NCI-H69 (cell line): ENCODE measurements around the gene HOXB6.
A peak's percentile ranks its signal among the peaks of the same experiment; 100 is the strongest.

ENCODE experiments used
- DNase-seq: peaks from one replicate; lab custom pipeline; 2025; lab: John Stamatoyannopoulos, UW

HOXB6 gene

DNA sequence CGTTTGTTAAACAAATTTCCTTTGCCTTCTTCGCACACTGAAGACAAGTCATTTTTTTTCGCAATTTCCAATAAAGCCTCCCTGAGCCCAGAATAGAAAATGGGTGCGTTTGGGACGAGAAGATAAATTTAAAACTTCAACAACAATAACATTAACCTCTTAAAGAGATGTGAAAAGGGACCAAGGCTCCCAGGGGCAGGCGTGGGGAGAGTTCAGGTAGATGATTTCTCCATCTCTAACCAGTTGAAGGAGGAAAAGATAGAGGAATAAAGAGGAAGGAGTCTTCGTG lies 25.4 kb downstream of the HOXB6 start:
- no peak for DNase-seq

GRCh38 chr17:48578616-48579470 lies 25.9 kb downstream of the HOXB6 start:
- no peak for DNase-seq

GRCh38 chr17:48577946-48578615 lies 26.7 kb downstream of the HOXB6 start, which contains the start of gene HOXB4:
TSS of gene HOXB4 (minus strand) at chr17:48578350. CDS start at chr17:48578319, 31 bp downstream.
- peak; percentile 82 for DNase-seq

DNA sequence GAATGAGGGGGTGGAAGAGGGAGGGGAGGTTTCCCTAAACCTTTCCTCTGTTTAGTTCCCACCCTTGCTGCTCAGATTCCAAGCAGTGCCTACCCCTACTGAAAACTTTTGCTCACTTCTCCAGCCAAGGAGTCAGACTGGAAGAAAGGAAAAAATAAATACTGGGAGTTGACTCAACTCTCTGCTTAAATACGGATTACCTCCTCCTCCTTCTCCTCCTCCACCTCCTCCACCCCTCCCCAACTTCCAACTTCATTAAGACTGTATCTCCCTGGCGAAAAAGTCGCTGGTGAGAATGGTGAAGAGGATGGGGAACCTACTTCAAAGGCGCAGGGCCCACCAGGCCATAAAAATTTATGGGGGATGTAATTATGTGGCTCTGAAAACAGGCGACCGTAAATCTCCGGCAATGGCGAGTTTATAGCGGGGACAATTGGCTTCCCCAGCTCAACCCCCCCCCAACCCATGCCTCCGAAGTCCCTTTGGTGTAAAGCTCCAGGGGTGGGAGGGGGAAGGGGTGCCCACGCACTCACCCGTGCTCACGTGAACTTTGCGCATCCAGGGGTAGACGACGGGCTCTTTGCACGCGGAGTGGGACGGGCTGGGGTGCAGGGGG lies 27.3 kb downstream of the HOXB6 start:
- DNase-seq = peak; percentile 88

DNA sequence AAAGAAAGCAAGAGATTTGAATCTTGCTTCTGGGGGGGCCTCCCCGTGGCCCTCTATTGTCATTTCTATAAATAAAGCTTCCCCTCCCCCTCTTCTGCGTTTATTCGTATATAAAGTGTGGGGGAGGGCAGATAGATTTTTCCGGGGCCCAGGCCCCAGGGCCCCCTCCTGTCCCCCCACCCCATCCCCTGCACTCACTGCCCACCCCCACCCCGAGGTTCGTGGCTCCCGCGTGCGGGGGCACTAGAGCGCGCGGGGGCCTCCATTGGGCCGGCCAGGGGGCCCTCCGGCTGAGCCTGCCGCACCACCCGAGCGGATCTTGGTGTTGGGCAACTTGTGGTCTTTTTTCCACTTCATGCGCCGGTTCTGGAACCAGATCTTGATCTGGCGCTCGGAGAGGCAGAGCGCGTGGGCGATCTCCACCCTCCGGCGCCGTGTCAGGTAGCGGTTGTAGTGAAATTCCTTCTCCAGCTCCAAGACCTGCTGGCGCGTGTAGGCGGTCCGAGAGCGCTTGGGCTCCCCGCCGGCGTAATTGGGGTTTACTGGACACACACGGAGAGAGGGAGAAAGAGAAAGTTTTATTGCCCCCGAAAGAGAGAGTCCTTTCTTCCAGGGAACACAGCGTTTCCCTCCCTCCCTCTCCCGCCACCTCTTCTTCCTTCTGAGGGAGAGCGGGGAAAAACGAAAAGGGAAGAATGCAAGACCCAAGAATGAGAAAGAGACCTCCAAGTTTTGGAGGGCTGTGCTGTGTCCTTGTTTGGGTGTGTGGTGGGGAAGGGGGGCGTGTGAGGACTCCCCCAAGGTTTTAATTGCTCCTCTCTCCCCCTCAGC lies 28.1 kb downstream of the HOXB6 start:
- DNase-seq = peak; percentile 81

- peak; percentile 61 for DNase-seq
Observed at GRCh38 chr17:48575673-48576478, 28.9 kb downstream of the HOXB6 start.

GRCh38 chr17:48575066-48575582 lies 29.7 kb downstream of the HOXB6 start:
- DNase-seq = peak; percentile 90

GRCh38 chr17:48574505-48575065 lies 30.2 kb downstream of the HOXB6 start:
- no peak for DNase-seq

- peak; percentile 50 for DNase-seq
Observed at GRCh38 chr17:48571826-48572417, 32.9 kb downstream of the HOXB6 start.

DNA sequence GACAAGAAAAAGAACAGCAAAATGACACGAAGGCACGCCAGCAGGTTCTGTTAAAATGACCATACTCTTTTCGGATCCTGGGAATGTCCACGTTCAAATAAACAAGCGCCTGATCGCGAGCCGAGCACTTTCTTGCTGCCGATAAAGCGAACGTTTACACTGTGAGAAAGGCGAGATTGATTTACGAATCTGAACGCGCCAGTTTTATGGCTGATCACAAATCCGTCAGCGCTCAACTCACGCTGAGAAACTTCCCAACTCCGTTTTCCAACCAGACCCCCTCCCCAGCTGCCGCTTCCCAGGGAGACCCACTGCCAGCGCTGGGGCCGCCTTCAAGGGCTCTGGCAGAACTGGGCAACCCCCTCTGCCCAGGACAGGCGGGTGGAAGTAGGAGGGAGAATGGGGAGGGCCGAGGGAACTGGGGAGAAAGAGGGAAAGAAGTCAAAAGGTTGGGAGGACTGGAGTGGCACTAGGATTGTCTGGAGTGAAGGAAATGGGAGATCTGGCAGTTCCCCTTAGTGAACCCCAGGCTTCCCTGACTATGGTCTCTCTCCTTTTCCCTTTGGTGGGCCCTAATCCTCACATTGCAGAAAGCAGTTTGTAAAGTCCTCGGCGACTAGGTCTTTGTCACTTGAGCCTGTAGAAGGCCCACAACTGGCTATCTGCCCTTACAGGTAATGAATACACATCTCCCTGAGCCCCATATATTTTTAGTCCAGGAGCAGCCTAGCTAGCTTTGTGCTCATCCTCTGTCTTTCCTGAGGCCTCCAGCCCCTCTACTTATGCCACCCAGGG lies 33.6 kb downstream of the HOXB6 start:
- peak; percentile 73 for DNase-seq

DNA sequence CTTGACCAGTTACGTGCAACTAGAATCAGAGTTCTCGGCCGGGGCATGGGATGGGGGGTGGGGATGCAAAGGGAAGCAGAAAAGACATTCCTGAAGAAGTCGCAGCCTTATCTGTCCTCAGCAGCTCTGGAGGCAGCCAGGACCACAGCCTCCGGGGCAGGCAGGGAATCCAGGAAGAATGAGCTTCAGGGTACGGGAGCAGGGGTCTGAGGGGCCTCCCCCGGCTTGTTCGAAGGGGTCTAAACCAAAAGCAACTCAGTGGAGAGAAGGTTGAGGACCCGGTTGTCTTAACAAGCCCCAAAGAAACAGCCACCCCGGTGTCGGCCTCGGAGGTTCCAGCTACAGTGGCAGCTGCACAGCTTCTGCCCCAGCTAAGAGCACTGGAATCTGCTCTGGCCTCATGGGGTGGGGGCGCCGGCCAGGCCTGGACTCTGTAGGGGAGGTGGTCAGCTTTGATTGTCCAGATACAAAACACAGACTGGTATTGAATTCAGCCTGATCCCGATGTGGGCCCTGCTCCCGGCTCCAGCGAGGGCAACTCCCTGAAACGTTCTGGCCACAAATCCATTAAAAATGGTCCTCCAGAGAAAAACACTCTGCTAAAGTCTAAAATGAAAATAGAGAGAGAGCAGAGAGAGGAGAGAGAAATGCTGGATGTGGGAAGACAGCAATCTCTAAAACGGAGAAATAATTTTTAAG lies 34.3 kb downstream of the HOXB6 start:
- peak; percentile 57 for DNase-seq

DNA sequence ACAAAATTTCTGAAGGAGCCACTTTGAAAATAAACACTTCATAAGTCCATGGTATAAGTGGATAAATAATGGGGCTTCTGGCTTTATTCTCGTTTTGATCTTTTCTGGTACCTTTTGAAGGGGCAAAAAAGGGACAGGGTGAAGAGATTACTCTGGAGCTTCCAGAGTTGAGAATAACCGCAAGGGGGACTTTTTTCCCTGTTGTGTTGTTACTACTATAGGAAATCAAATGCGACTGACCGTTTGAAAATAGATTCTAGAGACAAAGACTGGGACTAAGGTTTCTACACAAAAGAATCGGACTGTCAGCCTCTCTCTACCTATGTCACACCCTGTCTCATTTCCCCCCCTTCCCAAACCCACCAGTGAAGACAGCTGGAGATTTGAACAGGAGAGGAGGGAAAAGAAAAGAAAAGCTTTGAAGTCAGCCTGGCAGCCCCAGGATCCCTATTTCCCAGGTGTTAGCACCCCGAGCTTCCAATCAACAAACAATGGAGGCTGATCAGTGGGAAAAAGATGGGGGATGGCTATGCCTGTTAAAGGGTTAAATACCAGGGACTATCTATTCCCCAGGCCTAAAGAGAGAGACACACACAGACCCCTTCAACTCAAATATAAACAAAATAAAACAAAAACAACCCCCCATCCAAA lies 35.0 kb downstream of the HOXB6 start:
- peak; percentile 55 for DNase-seq

DNA sequence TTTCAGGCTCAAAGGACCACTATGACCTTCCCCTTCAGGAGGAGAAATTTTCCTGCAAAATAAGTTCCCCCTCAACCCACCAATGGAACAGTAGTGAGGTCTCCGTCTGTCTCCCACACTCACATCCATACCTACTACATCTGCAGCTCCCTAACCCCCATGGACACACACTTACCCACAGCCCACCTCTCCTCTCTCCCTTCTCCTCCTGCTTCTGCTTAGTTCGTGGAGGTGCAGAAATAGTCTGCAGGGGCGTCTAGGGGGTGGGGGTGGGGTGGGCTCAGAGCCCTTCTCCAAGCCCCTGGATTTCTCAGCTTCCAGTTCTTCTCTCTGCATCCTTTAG lies 35.6 kb downstream of the HOXB6 start:
- peak; percentile 73 for DNase-seq

GRCh38 chr17:48568499-48569239 lies 36.1 kb downstream of the HOXB6 start:
- DNase-seq = peak; percentile 89

DNA sequence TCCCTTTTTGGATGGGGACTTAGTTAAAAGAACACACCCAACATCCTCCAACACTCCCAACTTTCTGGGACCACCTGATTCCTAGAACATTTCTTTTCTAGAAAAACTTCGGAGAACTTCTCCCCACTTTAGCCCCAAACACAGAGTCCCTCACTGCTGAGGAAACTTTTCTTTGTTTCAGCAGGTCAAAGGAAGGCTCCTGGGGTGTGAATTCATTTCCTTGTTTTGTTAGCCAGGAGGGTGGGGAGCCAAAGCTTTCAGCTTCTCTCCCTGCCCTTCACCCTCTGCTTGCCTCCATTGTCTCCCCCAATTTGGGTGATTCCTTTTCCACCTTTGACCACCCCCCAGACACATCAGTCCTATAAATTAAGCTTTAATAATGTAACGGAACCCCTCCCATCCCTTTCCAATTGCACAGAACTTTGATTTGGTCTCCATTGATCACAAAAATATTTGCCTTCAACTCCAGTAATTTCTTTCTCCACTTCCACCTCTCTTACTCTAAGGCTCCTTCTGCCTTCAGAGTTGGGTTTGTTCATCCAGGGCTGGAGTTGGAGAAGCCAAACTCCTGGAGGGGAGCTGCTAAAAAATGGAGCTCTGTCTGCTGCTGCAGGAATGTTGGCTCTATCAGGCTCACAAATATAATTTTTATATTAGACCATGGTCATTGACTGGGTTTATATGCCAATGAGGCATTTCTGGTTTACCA lies 37.0 kb downstream of the HOXB6 start:
- peak; percentile 72 for DNase-seq

- DNase-seq = peak; percentile 88
Observed at GRCh38 chr17:48567209-48567608, 37.6 kb downstream of the HOXB6 start.

DNA sequence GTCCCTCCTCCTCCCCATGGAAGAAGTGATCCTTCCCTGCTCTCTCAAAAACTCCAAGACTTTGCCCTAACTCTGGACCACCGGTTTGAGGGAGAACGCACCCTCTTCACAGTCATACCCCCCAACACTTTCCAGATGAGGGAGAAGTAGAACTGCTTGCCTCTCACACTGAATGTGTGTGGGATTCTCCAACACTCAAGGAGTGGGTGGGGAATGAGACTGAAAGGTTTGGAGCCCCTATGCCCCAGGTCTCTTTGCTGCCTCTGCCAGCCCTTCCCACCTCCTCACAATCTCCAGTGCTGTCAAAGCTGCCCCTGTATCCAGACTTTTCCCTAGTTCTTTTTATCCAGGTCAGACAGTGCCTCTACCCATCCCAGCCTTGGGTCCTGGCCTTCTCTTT lies 38.1 kb downstream of the HOXB6 start:
- no peak for DNase-seq
